ENCODE data around the gene STARD13. TPM values are rescaled to one million over a fixed set of nuclear protein-coding genes. Genes with fewer than 3 reads are reported as not detected.
A peak's percentile ranks its signal among the peaks of the same experiment; 100 is the strongest.

STARD13 gene
- total RNA-seq, 1 donor from 2014 or later: 151 TPM

GRCh38 chr13:33312150-33312860, 26.8 kb upstream of the STARD13 start:
- intact Hi-C loops (cut with DNase I): no loop called here
- no peak for DNase-seq (ENCODE audit: low spot score)
- peak; percentile 36 for ATAC-seq

- intact Hi-C loops (cut with DNase I): no loop called here
- no peak for DNase-seq (ENCODE audit: low spot score)
- no peak for ATAC-seq
These were observed 25.5 kb upstream of the STARD13 start for GRCh38 chr13:33311040-33311439.

- DNase-seq (ENCODE audit: low spot score) (no peak), ATAC-seq (no peak)
- intact Hi-C loops (cut with DNase I): no loop called here
These were observed 24.9 kb upstream of the STARD13 start for GRCh38 chr13:33310245-33311038.

- DNase-seq (ENCODE audit: low spot score) (no peak), ATAC-seq (no peak)
- intact Hi-C loops (cut with DNase I): no loop called here
These were observed 23.3 kb upstream of the STARD13 start for GRCh38 chr13:33308863-33309262.

GRCh38 chr13:33307843-33308242, 22.3 kb upstream of the STARD13 start:
- intact Hi-C loops (cut with DNase I): no loop called here
- no peak for DNase-seq (ENCODE audit: low spot score)
- ATAC-seq: peak; percentile 91

- no peak for ATAC-seq
- no peak for DNase-seq (ENCODE audit: low spot score)
- intact Hi-C loops (cut with DNase I): no loop called here
These were observed 18.5 kb upstream of the STARD13 start for GRCh38 chr13:33303855-33304597.

GRCh38 chr13:33299626-33300025, 14.1 kb upstream of the STARD13 start:
- DNase-seq (ENCODE audit: low spot score): no peak
- ATAC-seq: no peak
- intact Hi-C loops (cut with DNase I): no loop called here

GRCh38 chr13:33296793-33297425, 11.4 kb upstream of the STARD13 start:
- intact Hi-C loops (cut with DNase I): no loop called here
- no peak for ATAC-seq
- DNase-seq (ENCODE audit: low spot score): no peak

- DNase-seq (ENCODE audit: low spot score) (no peak), ATAC-seq (no peak)
- intact Hi-C loops (cut with DNase I): no loop called here
These were observed 7.2 kb upstream of the STARD13 start for GRCh38 chr13:33292712-33293111.

- ATAC-seq (no peak), DNase-seq (ENCODE audit: low spot score) (no peak)
- intact Hi-C loops (cut with DNase I): no loop called here
These were observed 4.9 kb upstream of the STARD13 start for GRCh38 chr13:33290421-33290965.

GRCh38 chr13:33289966-33290365, 4.4 kb upstream of the STARD13 start:
- ATAC-seq (no peak), DNase-seq (ENCODE audit: low spot score) (no peak)
- intact Hi-C loops (cut with DNase I): no loop called here

- peak; percentile 9 for ATAC-seq
- intact Hi-C loops (cut with DNase I): no loop called here
These were observed 1.8 kb upstream of the STARD13 start for GRCh38 chr13:33287142-33287882.

GRCh38 chr13:33286128-33286527, 573 bp upstream of the STARD13 start:
- no peak for DNase-seq (ENCODE audit: low spot score)
- intact Hi-C loops (cut with DNase I): no loop called here
- peak; percentile 23 for ATAC-seq

More at GRCh38 chr13:33287142-33287882, 1.8 kb upstream of the STARD13 start:
- no peak for DNase-seq (ENCODE audit: low spot score)

GRCh38 chr13:33284916-33285315, 639 bp downstream of the STARD13 start:
- DNase-seq (ENCODE audit: low spot score) (no peak), ATAC-seq (peak; percentile 25)
- intact Hi-C loops (cut with DNase I): no loop called here

- intact Hi-C loops (cut with DNase I): no loop called here
- ATAC-seq: no peak
- no peak for DNase-seq (ENCODE audit: low spot score)
These were observed 1.5 kb downstream of the STARD13 start for GRCh38 chr13:33284031-33284430.

GRCh38 chr13:33283195-33283911, 2.2 kb downstream of the STARD13 start:
- intact Hi-C loops (cut with DNase I): no loop called here
- no peak for DNase-seq (ENCODE audit: low spot score)
- no peak for ATAC-seq

GRCh38 chr13:33281951-33282595, 3.5 kb downstream of the STARD13 start:
- intact Hi-C loops (cut with DNase I): no loop called here
- no peak for ATAC-seq

More at GRCh38 chr13:33281951-33282595, 3.5 kb downstream of the STARD13 start:
- DNase-seq (ENCODE audit: low spot score): no peak
